ENCODE measurements around the gene RWDD1.

RWDD1 gene

DNA sequence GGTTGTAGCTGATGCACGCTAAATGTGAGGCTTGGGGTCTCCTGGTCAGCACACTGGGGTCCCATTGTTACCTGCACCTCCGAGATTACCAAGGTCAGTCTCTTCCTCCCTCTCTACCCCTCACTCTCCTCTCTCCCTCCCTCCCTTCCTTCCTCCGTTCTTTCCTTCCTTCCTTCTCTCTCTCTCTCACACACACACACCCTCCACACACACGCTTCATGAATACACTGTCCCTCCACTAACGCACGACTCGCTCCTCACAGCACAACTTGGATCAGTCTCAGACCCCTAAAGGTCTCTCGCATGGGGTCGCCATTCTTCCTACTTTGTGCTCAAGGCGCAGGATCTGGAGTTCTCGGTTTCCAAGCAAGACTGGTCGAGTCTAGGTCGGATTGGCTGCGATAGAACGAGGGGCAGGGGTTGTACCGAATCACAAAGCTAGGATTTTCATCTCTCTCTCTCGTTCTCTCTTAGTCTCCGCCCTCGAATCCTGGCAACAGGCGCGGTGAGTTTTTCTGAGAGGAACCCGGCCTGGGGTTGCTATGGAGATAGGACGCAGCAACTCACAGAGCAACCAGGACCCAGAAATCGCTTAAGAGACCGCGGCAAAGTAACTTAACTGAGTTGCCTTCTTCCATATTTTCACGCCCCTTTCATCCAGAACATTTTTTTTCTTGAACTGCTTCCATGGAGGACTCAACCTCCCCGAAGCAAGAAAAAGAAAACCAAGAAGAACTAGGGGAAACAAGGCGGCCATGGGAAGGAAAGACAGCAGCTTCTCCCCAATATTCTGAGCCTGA lies 44.8 kb downstream of the RWDD1 start, which contains the start of gene RSPH4A:
TSS of gene RSPH4A (plus strand) at position 543 of the 800 bp plus-strand sequence. CDS start at position 688, 145 bp downstream.
- peak; percentile 96 for DNase-seq

DNA sequence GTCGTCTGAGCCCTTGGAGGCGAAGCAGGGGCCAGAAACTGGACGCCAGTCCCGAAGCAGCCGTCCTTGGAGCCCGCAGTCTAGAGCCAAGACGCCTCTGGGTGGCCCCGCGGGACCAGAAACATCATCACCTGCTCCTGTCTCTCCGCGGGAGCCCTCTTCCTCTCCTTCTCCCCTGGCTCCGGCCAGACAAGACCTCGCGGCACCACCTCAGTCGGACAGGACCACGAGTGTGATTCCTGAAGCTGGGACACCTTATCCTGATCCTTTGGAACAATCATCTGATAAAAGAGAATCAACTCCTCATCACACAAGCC lies 45.4 kb downstream of the RWDD1 start:
- DNase-seq, result no peak

DNA sequence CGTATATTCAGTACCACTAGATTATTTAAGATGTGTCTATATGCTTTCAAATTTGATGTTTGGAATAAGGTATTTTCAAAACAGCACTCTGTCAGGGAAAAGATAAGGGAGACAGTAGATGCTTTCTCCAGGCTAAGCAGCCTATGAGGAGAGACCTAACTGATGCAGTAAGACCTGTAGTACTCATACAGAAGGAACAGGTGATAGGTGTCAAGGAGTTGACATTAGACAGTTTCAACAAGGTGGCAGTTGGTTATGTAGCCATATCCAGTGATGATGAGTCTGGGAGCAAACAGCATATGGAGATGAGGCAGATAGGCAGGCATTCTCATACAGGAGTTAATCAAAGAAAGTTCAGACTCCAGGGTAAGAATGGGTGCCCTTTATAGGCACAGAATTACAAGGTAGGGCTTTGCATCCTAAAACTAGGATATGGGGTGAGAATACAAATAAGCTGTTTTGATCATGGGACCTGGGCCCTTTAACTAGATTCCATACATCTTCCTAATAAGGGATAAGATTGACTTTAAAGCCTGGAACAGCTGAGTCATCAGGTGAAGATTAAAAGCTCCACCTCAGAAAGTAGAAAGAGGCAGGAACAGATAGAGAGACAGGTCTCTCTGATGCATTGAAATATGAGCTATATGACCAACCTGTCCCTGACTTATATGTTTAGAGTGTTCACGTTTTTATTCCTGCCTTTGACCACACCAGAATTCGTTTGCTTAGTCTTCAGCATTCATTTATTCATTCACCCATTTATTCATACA lies 52.9 kb downstream of the RWDD1 start:
- no peak for DNase-seq

DNA sequence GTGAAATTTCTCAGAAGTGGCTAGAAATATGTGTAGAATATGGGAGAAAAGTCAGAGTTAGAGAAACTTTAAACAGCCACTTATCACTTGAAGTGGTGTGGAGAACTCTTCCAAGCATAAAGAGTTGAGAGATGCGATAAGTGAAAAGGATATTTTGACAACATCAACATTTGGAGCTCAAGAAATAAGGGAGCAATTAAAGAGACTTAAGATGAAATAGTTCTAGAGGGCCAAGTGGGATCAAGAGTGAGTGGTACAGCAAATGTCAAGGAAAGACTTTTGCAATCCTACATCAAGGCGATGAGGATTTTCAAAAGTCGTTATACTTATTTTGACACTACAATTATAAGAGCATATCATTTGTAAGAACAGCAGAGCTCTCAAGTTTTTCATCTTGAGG lies 54.6 kb downstream of the RWDD1 start:
- no peak for DNase-seq

DNA sequence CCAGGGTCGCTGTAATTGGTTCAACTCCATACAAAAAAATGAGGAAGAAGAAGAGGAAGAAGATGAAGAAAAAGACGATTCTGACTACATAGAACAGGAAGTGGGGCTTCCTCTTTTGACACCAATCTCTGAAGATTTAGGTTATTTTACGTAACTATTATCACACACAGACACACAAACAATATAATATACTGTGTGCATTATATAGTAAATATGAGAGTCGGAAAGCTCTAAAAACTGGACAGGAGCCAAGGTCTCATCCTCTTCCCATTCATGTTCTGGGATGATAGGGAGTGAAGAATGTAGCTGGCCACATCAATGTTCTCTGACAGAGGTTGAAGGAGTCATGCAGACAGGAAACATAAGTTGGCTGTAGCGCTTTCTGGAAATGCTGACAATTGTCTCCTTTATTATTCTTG lies 58.3 kb downstream of the RWDD1 start:
- no peak for DNase-seq

DNA sequence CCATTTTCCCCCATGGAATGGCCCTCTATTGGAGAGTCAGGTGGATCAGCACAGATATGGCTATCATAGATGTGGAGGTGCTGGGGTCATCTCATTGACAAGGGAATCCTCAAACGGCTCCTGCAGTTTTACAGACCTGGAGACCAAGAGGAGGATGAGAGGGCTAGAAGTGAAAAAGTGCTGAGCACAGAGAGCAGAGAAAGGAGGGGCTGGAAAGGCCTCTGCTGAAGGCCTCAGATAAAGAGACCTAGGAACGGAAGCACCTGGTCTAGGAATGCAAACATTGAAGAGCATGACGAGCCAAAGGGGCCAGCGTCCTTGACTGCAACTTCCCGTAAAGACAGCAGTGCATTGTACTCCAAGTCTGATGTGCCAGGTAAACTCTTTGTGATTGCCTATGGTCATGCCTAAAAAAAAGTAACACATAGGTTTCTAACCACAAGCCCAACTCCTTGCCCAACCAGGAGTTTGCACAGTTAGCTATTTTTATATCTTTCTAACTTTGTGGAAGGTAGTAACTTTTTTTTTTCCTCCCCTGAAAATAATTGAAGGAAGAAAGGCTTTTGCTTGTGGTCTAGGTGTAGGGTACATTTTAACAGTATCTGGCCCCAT lies 60.2 kb downstream of the RWDD1 start:
- no peak for DNase-seq

DNA sequence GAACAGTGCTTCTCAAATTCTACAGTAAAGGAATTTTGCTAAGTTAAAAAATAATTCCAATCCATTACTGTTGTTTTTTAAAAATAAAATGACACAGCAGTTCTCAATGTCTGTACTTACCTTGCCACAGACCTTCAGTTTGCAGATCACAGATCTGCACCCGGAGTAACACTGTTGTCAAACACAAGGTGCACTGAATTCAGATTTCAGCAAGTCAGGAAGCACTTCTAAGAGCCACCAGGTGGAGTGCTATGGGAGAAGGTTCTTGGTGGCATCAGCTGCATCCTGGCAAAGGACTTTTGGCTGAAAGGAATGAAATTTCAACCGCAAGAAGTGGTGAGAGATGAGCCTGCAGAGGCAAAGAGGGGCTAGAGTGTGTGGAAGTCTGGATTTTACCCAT lies 62.4 kb downstream of the RWDD1 start:
- no peak for DNase-seq
